ENCODE results near the gene MED25. TPM values are rescaled to one million over a fixed set of nuclear protein-coding genes. Genes with fewer than 3 reads are reported as not detected.

Gene MED25
- total and polyA plus RNA-seq, 9 of the 15 experiments (the other 6 are each of a cell fraction or from before 2014, with no cell fraction given): 4.1 to 93.9 (median 19.3) TPM

- TF ChIP-seq TAF1 (IDR thresholded peaks at IDR 0.05; ENCODE audit: control insufficient read depth, extremely low read depth, insufficient read depth, low read length, severe bottlenecking): peak; percentile 22
- TF ChIP-seq FOXA1 (IDR thresholded peaks at IDR 0.05; ENCODE audit: borderline replicate concordance): no peak
- peak; percentile 81; the same call in 1 of the 2 replicates for TF ChIP-seq GTF2F1 (IDR thresholded peaks at IDR 0.05; ENCODE audit: low read depth, low read length)
- TF ChIP-seq SMARCC2 (IDR thresholded peaks at IDR 0.05; ENCODE audit: low read depth): no peak
- no peak; the same call in none of the 2 replicates for TF ChIP-seq POLR2AphosphoS2 (IDR thresholded peaks at IDR 0.05; ENCODE audit: low read length)
- TF ChIP-seq ELF2 (CRISPR knock-in tag; IDR thresholded peaks at IDR 0.05): peak; percentile 47; the same call in 1 of the 2 replicates
- TF ChIP-seq BDP1 (IDR thresholded peaks at IDR 0.05; ENCODE audit: insufficient read depth, insufficient read length): no peak
- TF ChIP-seq HDGF (IDR thresholded peaks at IDR 0.05): no peak; the same call in 1 of the 2 replicates
- TF ChIP-seq PCBP1 (IDR thresholded peaks at IDR 0.05; ENCODE audit: low read depth, low read length, poor library complexity, severe bottlenecking): no peak
- no peak for TF ChIP-seq CCAR2 (IDR thresholded peaks at IDR 0.05; ENCODE audit: low read depth, low read length)
- peak; percentile 95 for TF ChIP-seq EGR1 (conservative IDR thresholded peaks at IDR 0.05)
- no peak for TF ChIP-seq DEAF1 (CRISPR knock-in tag; IDR thresholded peaks at IDR 0.05)
- no peak for TF ChIP-seq MTF1 (CRISPR knock-in tag; IDR thresholded peaks at IDR 0.05; ENCODE audit: borderline replicate concordance)
- no peak for TF ChIP-seq U2AF2 (optimal IDR thresholded peaks at IDR 0.05; ENCODE audit: low read depth, low read length)
- TF ChIP-seq XRCC4 (IDR thresholded peaks at IDR 0.05; ENCODE audit: extremely low read depth, insufficient read depth, insufficient read length): no peak
- TF ChIP-seq POLR2A (conservative IDR thresholded peaks at IDR 0.05): peak; percentile 60
- TF ChIP-seq TCF3 (CRISPR knock-in tag; IDR thresholded peaks at IDR 0.05): no peak
- TF ChIP-seq ZNF395 (CRISPR knock-in tag; IDR thresholded peaks at IDR 0.05): no peak
- TF ChIP-seq E2F6 (IDR thresholded peaks at IDR 0.05; ENCODE audit: borderline replicate concordance in 1 of 2, extremely low read depth in 1 of 2, insufficient read depth in 1 of 2, insufficient read length in 1 of 2, low read depth in 1 of 2, low read length in 1 of 2, poor library complexity in 1 of 2, severe bottlenecking in 1 of 2): peak; percentile 71 to 85
- no peak for TF ChIP-seq BRF2 (IDR thresholded peaks at IDR 0.05; ENCODE audit: borderline replicate concordance, insufficient read depth, insufficient read length)
- 0 out of 2 replicates have a peak, but pooled peaks have one; percentile 22 for TF ChIP-seq TOE1 (IDR thresholded peaks at IDR 0.05; ENCODE audit: borderline replicate concordance)
- TF ChIP-seq TOE1 (CRISPR knock-in tag; IDR thresholded peaks at IDR 0.05; ENCODE audit: borderline replicate concordance, low read depth): no peak
- TF ChIP-seq NUFIP1 (IDR thresholded peaks at IDR 0.05; ENCODE audit: partially characterized antibody): no peak
These were observed 51.6 kb downstream of the MED25 start (continued) for GRCh38 chr19:49869484-49870308.

Data from K562 (cell line).